ENCODE measurements around the gene MAT1A.

- TF ChIP-seq CTCF (conservative IDR thresholded peaks at IDR 0.05 in 1 of 2, IDR thresholded peaks at IDR 0.05 in 1 of 2; ENCODE audit: extremely low read depth in 1 of 2, insufficient read depth in 1 of 2, low read depth in 1 of 2, low read length in 2 of 2) (no peak), EZH2 (IDR thresholded peaks at IDR 0.05; ENCODE audit: borderline replicate concordance, low read length) (no peak)
These were observed 9.2 kb downstream of the MAT1A start for GRCh38 chr10:80280071-80280800.

All from mammary epithelial cell (primary cell).